NCI-H2196 (cell line): ENCODE data around the gene ATP12A.

Experiments
- DNase-seq: peaks from one replicate; lab custom pipeline; 2025; ENCODE audit not compliant: unreplicated experiment; lab: John Stamatoyannopoulos, UW

The ATP12A gene

GRCh38 chr13:24680258-24680920 lies at the start of gene ATP12A:
Gene ATP12A, plus strand, starts transcription at chr13:24680408. Its CDS starts 336 bp downstream, at chr13:24680744.
- DNase-seq: no peak

GRCh38 chr13:24630851-24631620 lies 49.2 kb upstream of the ATP12A start:
- no peak for DNase-seq

GRCh38 chr13:24631922-24632321 lies 48.3 kb upstream of the ATP12A start:
- no peak for DNase-seq

- DNase-seq: no peak
Observed at GRCh38 chr13:24632382-24633121, 47.7 kb upstream of the ATP12A start.

- no peak for DNase-seq
Observed at GRCh38 chr13:24636776-24637175, 43.4 kb upstream of the ATP12A start.

- no peak for DNase-seq
Observed at GRCh38 chr13:24638096-24638495, 42.1 kb upstream of the ATP12A start.

- no peak for DNase-seq
Observed at GRCh38 chr13:24640752-24641151, 39.5 kb upstream of the ATP12A start.

- no peak for DNase-seq
Observed at GRCh38 chr13:24642219-24642618, 38.0 kb upstream of the ATP12A start.

GRCh38 chr13:24644036-24644435 lies 36.2 kb upstream of the ATP12A start:
- DNase-seq: no peak

GRCh38 chr13:24648271-24648670 lies 31.9 kb upstream of the ATP12A start:
- no peak for DNase-seq

- DNase-seq: no peak
Observed at GRCh38 chr13:24648983-24649687, 31.1 kb upstream of the ATP12A start.

GRCh38 chr13:24649688-24650043 lies 30.5 kb upstream of the ATP12A start:
- DNase-seq: no peak

- DNase-seq: no peak
Observed at GRCh38 chr13:24650161-24650560, 30.0 kb upstream of the ATP12A start.

- no peak for DNase-seq
Observed at GRCh38 chr13:24651718-24652345, 28.4 kb upstream of the ATP12A start.

GRCh38 chr13:24652359-24652758 lies 27.8 kb upstream of the ATP12A start:
- no peak for DNase-seq

- no peak for DNase-seq
Observed at GRCh38 chr13:24654741-24655140, 25.5 kb upstream of the ATP12A start.

- no peak for DNase-seq
Observed at GRCh38 chr13:24659239-24659638, 21.0 kb upstream of the ATP12A start.

- DNase-seq: no peak
Observed at GRCh38 chr13:24660023-24660741, 20.0 kb upstream of the ATP12A start.

GRCh38 chr13:24661713-24662112 lies 18.5 kb upstream of the ATP12A start:
- DNase-seq: no peak
